T follicular helper cell (primary cell): ENCODE measurements around the gene ADGRB3.
"Not testable (repeated sequence)": the region's sequence is repeated elsewhere in the genome, so short reads cannot be mapped to it uniquely, and the experiment has no call there.

ENCODE experiments used
- DNase-seq: peaks from one replicate; pipeline ENCODE4 v3.0.0-alpha.2; 2020; ENCODE audit warnings: low read depth

The ADGRB3 gene

GRCh38 chr6:69121461-69122406 is 486.7 kb downstream of the ADGRB3 start:
- not testable (repeated sequence) for DNase-seq

GRCh38 chr6:69122407-69122773 is 487.3 kb downstream of the ADGRB3 start:
- DNase-seq, result no peak

GRCh38 chr6:69128411-69128810 is 493.3 kb downstream of the ADGRB3 start:
- DNase-seq, result no peak

GRCh38 chr6:69129046-69129445 is 494.0 kb downstream of the ADGRB3 start:
- no peak for DNase-seq

- no peak for DNase-seq
These were observed 500.8 kb downstream of the ADGRB3 start for GRCh38 chr6:69135927-69136326.

GRCh38 chr6:69138148-69138547 is 503.1 kb downstream of the ADGRB3 start:
- DNase-seq, result no peak

GRCh38 chr6:69138893-69139494 is 503.9 kb downstream of the ADGRB3 start:
- DNase-seq, result no peak

- DNase-seq, result no peak
These were observed 510.0 kb downstream of the ADGRB3 start for GRCh38 chr6:69145062-69145461.

- no peak for DNase-seq
These were observed 511.3 kb downstream of the ADGRB3 start for GRCh38 chr6:69146385-69146784.

- DNase-seq, result no peak
These were observed 520.4 kb downstream of the ADGRB3 start for GRCh38 chr6:69155467-69155866.

GRCh38 chr6:69162811-69163210 is 527.7 kb downstream of the ADGRB3 start:
- DNase-seq, result no peak

GRCh38 chr6:69164564-69165229 is 529.6 kb downstream of the ADGRB3 start:
- DNase-seq, result no peak

GRCh38 chr6:69179681-69180080 is 544.6 kb downstream of the ADGRB3 start:
- DNase-seq, result no peak

- DNase-seq, result no peak
These were observed 545.4 kb downstream of the ADGRB3 start for GRCh38 chr6:69180361-69181067.

- no peak for DNase-seq
These were observed 546.9 kb downstream of the ADGRB3 start for GRCh38 chr6:69181964-69182363.

- DNase-seq, result no peak
These were observed 550.2 kb downstream of the ADGRB3 start for GRCh38 chr6:69185276-69185675.

GRCh38 chr6:69202768-69203167 is 567.7 kb downstream of the ADGRB3 start:
- no peak for DNase-seq

GRCh38 chr6:69216127-69216526 is 581.0 kb downstream of the ADGRB3 start:
- no peak for DNase-seq

- DNase-seq, result no peak
These were observed 582.3 kb downstream of the ADGRB3 start for GRCh38 chr6:69217343-69217742.

- no peak for DNase-seq
These were observed 585.3 kb downstream of the ADGRB3 start for GRCh38 chr6:69220375-69220774.

- no peak for DNase-seq
These were observed 596.9 kb downstream of the ADGRB3 start for GRCh38 chr6:69232008-69232407.

- DNase-seq, result no peak
These were observed 597.4 kb downstream of the ADGRB3 start for GRCh38 chr6:69232496-69232895.
